H1 (cell line): ENCODE data around the gene RNF123. TPM values are rescaled to one million over a fixed set of nuclear protein-coding genes. Genes with fewer than 3 reads are reported as not detected.

Experiments
- E2F6 ChIP-seq: IDR thresholded peaks from 2 replicates; pipeline ENCODE4 v1.6.1; 2012; ENCODE audit warnings: inconsistent platforms
- EP300 ChIP-seq, 2 experiments: IDR thresholded peaks; 1 replicate in 1 of 2; 2 replicates in 1 of 2; pipeline ENCODE4 v1.6.1; 2011 to 2012; ENCODE audit warnings: low read depth in 2 of 2, low read length in 2 of 2, mild to moderate bottlenecking in 2 of 2, borderline replicate concordance in 1 of 2, inconsistent platforms in 1 of 2, moderate library complexity in 1 of 2
- GABPA ChIP-seq: IDR thresholded peaks from 2 replicates; pipeline ENCODE4 v1.6.1; 2011; ENCODE audit warnings: mild to moderate bottlenecking, low read length, moderate library complexity, borderline replicate concordance; ENCODE audit not compliant: insufficient read depth
- KDM1A ChIP-seq: fragments of 200-600, 300-600 bp; sonication (generic); IDR thresholded peaks from 2 replicates; pipeline ENCODE4 v1.7.1; 2016; ENCODE audit warnings: mild to moderate bottlenecking, low read length, borderline replicate concordance
- MAFK ChIP-seq: IDR thresholded peaks from 2 replicates; pipeline ENCODE4 v1.6.1; 2012; ENCODE audit warnings: low read depth, mild to moderate bottlenecking, improper control_type of control experiment, low read length
- NANOG ChIP-seq: IDR thresholded peaks from 2 replicates; pipeline ENCODE4 v1.6.1; 2011; ENCODE audit warnings: low read length, low read depth, mild to moderate bottlenecking, inconsistent platforms; ENCODE audit not compliant: insufficient read depth, poor library complexity, severe bottlenecking
- POLR2A ChIP-seq, 2 experiments: IDR thresholded peaks; 1 replicate in 1 of 2; 2 replicates in 1 of 2; pipeline ENCODE4 v1.6.1; 2011; ENCODE audit warnings: low read depth in 2 of 2, low read length in 2 of 2, mild to moderate bottlenecking in 2 of 2; ENCODE audit errors: control extremely low read depth in 1 of 2
- RAD21 ChIP-seq, 2 experiments: IDR thresholded peaks in 1 of 2; conservative IDR thresholded peaks in 1 of 2; 2 replicates each; pipeline ENCODE4 v1.6.1; 2011; ENCODE audit warnings: low read depth in 2 of 2, low read length in 2 of 2, improper control_type of control experiment in 1 of 2, inconsistent platforms in 1 of 2, mild to moderate bottlenecking in 1 of 2, moderate library complexity in 1 of 2
- TAF7 ChIP-seq: optimal IDR thresholded peaks from 2 replicates; pipeline ENCODE3; 2011; ENCODE audit warnings: low read depth, mild to moderate bottlenecking, inconsistent platforms, low read length, moderate library complexity, borderline replicate concordance
- TBP ChIP-seq: IDR thresholded peaks from 2 replicates; pipeline ENCODE4 v1.6.1; 2011; ENCODE audit warnings: low read depth, low read length, improper control_type of control experiment
- polyA plus RNA-seq, 7 experiments: library from polyadenylated mRNA; depleted of rRNA in 3 of 7; stranded (reverse) in 5 of 7; unstranded in 2 of 7; fragments of >200 nt in 5 of 7; fragments of 200-250 nt in 2 of 7; gene quantifications; 1 replicate in 5 of 7; 2 replicates in 1 of 7; 4 replicates in 1 of 7; pipeline versions ENCODE4 v1.2.1 to v1.2.3, GENCODE V29; 2011 to 2013; ENCODE audit warnings: missing spikeins in 2 of 7, mixed read lengths in 2 of 7
- total RNA-seq: library from RNA; stranded (reverse); fragmentation: NEBNext Ultra II Directional; extraction: Animal tissue kit (Norgen Biotek cat#: 25700); gene quantifications from 2 replicates; pipeline ENCODE4 v1.2.1, GENCODE V29; 2021
- TF ChIP-seq, protein P1 (sequence below), 3 experiments: IDR thresholded peaks; 1 replicate in 2 of 3; 2 replicates in 1 of 3; pipeline versions ENCODE4 v1.5.1 to v1.6.1; 2011; ENCODE audit warnings: low read length in 3 of 3, mild to moderate bottlenecking in 3 of 3, inconsistent platforms in 2 of 3, low read depth in 1 of 3, moderate library complexity in 1 of 3; ENCODE audit not compliant: insufficient read depth in 1 of 3; ENCODE audit errors: control extremely low read depth in 1 of 3

RNF123 gene
- total and polyA plus RNA-seq, 2 of the 8 experiments (the other 6 are each of a cell fraction or from before 2014, with no cell fraction given): 30.5 to 57.7 TPM

GRCh38 chr3:49727154-49727923 is 38.0 kb downstream of the RNF123 start (continued):
- TF ChIP-seq, protein P1, sequence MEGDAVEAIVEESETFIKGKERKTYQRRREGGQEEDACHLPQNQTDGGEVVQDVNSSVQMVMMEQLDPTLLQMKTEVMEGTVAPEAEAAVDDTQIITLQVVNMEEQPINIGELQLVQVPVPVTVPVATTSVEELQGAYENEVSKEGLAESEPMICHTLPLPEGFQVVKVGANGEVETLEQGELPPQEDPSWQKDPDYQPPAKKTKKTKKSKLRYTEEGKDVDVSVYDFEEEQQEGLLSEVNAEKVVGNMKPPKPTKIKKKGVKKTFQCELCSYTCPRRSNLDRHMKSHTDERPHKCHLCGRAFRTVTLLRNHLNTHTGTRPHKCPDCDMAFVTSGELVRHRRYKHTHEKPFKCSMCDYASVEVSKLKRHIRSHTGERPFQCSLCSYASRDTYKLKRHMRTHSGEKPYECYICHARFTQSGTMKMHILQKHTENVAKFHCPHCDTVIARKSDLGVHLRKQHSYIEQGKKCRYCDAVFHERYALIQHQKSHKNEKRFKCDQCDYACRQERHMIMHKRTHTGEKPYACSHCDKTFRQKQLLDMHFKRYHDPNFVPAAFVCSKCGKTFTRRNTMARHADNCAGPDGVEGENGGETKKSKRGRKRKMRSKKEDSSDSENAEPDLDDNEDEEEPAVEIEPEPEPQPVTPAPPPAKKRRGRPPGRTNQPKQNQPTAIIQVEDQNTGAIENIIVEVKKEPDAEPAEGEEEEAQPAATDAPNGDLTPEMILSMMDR (IDR thresholded peaks at IDR 0.05; ENCODE audit: control extremely low read depth in 1 of 3, insufficient read depth in 1 of 3, low read depth in 1 of 3, low read length in 3 of 3): no peak
- TF ChIP-seq MAFK (no peak), POLR2A (IDR thresholded peaks at IDR 0.05; ENCODE audit: control extremely low read depth in 1 of 2, low read depth in 2 of 2, low read length in 2 of 2) (no peak), TAF7 (no peak), KDM1A (no peak), RAD21 (IDR thresholded peaks at IDR 0.05 in 1 of 2, conservative IDR thresholded peaks at IDR 0.05 in 1 of 2; ENCODE audit: low read depth in 2 of 2, low read length in 2 of 2) (no peak), GABPA (no peak), EP300 (IDR thresholded peaks at IDR 0.05; ENCODE audit: borderline replicate concordance in 1 of 2, low read depth in 2 of 2, low read length in 2 of 2) (no peak), TBP (no peak), E2F6 (no peak), NANOG (no peak)
